NK-92 (cell line): ENCODE measurements around the gene ADARB2.
"Not testable (repeated sequence)": the region's sequence is repeated elsewhere in the genome, so short reads cannot be mapped to it uniquely, and the experiment has no call there.

ENCODE experiments used
- DNase-seq: peaks from one replicate; lab custom pipeline; 2025; ENCODE audit not compliant: unreplicated experiment; lab: John Stamatoyannopoulos, UW

ADARB2 gene

DNA sequence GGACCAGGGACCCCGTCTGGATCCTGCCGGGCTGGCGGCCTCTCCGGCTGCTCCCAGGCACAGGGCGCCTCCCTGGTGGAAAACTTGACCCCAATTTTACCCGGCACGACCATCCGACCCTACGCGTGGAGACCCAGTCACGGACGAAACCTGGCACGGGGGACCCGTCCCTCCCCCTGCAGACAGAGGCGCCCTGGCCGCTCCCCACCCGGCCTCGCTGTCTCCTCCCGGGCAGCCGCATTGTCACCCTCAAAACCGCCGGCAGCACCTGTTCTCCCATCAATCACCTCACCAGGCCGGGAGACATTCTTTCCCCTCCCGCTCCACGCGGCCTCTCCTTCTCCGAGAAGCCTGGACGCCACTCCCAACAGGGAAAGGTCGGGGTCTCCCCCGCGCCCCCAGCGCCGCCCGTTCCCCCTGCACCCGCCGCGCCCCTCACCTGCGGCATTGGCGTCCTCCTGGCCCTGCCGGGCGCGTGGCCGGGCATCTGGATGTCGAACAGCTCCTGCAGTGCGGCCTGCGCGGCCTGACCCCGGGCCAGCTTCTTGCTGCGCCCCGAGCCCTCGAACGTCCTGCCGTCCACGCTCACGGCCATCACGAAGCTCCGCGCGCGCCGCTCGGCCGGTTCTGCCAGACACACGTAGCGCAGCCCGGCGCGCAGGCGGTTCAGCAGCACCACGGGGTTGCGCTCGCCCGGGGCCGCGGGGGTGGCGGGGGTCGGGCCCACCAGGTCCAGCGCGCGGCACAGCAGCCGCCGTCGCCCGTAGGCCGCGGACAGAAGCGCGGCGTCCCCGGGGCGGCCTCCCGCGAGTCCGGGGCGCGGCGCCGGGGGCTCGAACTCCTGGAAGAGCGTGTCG, 374.5 kb downstream of the ADARB2 start:
- no peak for DNase-seq

- DNase-seq = no peak
Observed at GRCh38 chr10:1361411-1362105, 375.8 kb downstream of the ADARB2 start.

DNA sequence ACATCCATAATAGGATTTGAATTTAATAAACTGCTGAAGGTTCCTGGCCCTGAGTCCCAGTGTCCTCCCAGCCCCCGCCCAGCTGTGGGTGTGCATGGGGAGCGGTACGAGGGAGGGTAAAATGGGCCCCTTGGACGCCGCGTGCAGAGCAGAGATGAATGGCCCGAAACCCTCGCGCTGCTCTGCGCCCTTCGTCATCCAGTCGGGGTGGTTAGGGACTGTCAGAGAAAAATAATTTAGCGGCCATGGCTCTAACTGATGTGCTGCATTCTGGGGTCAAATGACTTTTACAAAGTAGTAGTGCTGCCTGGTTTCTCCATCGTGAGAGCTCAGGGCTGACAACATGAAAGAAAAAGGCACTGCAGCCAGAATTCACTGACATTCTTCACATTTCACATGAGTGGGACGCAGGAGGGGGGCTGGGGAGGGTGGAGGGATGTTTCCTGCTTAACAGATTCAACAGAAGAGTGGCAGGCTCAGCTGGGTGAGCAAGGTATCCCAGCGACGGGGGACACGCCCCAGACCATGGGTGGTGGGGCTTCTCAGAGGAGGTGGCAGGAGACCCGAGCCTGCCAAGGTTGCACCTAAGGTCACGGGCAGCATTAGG, 376.7 kb downstream of the ADARB2 start:
- DNase-seq = no peak

GRCh38 chr10:1360011-1360557, 377.2 kb downstream of the ADARB2 start:
- no peak for DNase-seq

DNA sequence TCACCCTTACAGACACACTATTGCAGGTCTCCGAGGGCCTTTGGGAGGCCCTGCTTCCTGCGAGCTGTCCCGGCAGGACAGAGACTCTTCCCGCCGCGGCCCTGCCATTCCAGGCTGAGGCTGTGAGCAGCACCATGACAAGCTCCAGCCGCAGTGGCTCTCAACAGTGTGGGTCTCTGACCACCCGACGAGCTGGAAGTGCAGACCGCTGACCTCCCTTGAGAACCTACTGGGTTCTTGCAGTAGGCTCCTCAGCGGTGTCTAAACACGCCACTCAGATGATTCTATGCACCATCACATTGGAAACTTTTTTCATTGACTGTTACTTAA, 377.7 kb downstream of the ADARB2 start:
- no peak for DNase-seq

GRCh38 chr10:1358860-1359625, 378.3 kb downstream of the ADARB2 start:
- DNase-seq = no peak

- no peak for DNase-seq
Observed at GRCh38 chr10:1358147-1358546, 379.2 kb downstream of the ADARB2 start.

GRCh38 chr10:1356349-1356748, 381.0 kb downstream of the ADARB2 start:
- DNase-seq = no peak

DNA sequence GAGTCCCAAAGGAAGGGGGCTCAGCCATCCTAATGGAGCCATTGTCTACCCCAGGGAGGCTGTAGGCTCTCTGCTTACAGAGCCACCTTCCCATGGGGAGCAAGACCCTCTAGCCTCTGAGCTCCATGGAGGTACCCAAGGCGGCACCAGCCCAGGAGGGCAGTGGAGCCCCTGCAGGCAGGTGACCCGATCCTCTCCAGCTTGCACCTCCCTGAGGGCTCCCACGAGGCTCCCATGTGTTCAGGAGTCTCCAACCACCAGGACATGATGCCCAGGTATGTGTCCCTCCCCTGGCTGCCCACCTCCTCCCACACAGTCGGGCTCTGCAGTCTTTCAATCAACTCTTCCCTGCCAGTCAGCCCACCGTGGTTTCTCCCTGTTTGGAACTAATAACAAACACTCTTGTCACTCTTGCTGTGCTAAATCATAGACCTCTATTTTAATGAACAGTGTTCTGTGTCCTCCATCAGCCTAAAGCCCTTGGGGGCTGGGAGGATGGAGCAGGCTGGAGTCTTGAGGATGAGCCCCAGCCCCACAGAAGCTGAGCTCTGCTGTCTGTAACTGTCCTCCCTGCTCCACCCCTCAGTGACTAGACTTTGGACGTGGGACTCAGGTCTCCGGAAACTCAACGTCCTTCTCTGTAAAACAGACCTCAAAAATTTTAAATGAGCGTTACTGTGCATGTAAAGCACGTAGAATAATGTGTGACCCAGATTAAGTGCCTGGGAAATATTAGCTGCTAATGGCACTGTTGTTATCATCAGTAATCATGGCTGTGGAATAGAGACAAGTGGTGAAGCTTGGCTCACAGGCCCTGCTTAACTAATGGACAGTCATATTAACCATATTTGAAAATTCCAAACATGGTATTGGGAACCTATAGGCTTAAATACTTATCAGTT, 382.3 kb downstream of the ADARB2 start:
- DNase-seq = no peak

- DNase-seq = not testable (repeated sequence)
Observed at GRCh38 chr10:1352296-1352695, 385.0 kb downstream of the ADARB2 start.

DNA sequence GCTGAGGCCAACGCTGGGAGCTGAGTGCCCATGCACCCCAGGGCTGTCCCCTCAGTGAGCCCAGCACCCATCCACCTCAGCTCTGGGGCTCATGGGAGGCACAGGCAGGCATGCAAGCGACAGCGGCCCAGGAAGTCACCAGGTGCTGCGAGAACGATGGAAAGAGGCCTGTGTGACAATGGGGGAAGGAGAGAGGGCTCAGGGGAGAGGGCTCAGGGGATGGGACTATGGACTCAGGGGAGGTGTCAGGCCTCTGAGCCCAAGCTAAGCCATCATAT, 388.6 kb downstream of the ADARB2 start:
- no peak for DNase-seq

- no peak for DNase-seq
Observed at GRCh38 chr10:1347962-1348772, 389.2 kb downstream of the ADARB2 start.

DNA sequence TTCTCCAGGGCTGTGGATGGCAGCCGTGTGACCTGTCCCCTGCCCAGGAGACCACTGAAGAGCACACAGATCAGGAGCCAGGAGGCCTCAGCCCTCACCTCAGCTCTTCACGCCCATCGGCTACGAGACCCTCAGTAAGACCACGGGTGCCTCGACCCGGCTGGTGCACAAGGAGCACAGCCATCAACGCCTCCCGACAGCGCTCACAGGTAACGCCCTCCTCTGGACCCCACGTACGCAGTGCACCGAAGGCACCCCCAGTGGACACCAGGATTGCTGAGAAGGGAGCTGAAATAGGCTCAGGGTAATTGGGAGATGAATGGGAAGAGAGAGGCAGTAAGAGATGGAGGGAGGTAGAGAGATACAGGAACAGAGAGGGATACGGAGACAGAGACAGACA, 389.8 kb downstream of the ADARB2 start:
- DNase-seq = no peak

- DNase-seq = no peak
Observed at GRCh38 chr10:1346201-1346600, 391.1 kb downstream of the ADARB2 start.

DNA sequence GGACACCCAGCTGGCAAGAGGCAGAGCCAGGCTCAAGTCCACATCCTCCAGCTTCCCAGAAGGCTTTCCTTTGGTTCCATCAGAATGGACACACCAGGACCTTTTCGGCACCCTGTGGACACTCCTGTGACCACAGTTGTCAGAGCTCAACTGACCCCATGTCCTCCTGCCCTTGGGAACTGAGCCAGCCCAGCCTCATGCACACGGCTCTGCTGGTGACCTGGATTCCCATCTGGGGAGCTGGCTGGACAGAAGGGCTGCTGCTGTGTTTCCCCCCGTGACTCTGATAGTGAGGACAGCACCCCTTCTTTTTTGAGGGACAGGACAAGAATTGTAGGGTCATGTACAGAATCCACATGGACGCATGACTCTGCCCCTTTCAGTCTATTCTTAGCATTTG, 392.0 kb downstream of the ADARB2 start:
- no peak for DNase-seq

- no peak for DNase-seq
Observed at GRCh38 chr10:1344846-1345245, 392.5 kb downstream of the ADARB2 start.

GRCh38 chr10:1344408-1344807, 392.9 kb downstream of the ADARB2 start:
- DNase-seq = no peak

DNA sequence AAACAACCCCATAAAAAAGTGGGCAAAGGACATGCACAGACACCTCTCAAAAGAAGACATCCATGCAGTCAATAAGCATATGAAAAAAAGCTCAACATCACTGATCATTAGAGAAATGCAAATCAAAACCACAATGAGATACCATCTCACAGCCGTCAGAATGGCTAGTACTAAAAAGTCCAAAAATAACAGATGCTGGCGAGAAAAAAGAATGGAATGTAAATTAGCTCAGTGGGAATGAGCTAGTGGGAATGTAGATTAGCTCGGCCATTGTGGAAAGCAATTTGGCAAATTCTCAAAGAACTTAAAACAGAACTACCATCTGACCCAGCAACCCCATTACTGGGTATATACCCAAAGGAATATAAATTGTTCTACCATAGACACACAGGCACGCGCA, 394.1 kb downstream of the ADARB2 start:
- DNase-seq = no peak

- not testable (repeated sequence) for DNase-seq
Observed at GRCh38 chr10:1341052-1341451, 396.3 kb downstream of the ADARB2 start.

GRCh38 chr10:1339396-1339795, 397.9 kb downstream of the ADARB2 start:
- no peak for DNase-seq
